ENCODE measurements around the gene MESD. TPM values are rescaled to one million over a fixed set of nuclear protein-coding genes. Genes with fewer than 3 reads are reported as not detected.

Gene MESD
- polyA plus RNA-seq (2012; ENCODE audit: low read depth, missing spikeins): 12.6 TPM

GRCh38 chr15:80989518-80990478 is at the start of gene MESD:
Gene MESD (minus strand): TSS chr15:80989819. CDS start chr15:80989791, 28 bp downstream.
- peak; percentile 92 for DNase-seq (ENCODE audit: insufficient read length, low spot score)
- peak; percentile 96 for TF ChIP-seq POLR2A (IDR thresholded peaks at IDR 0.05; ENCODE audit: low read depth, low read length)
- TF ChIP-seq PAX5 (IDR thresholded peaks at IDR 0.05; ENCODE audit: insufficient read depth, low read length, severe bottlenecking): no peak
- peak; percentile 90 for TF ChIP-seq TAF1 (IDR thresholded peaks at IDR 0.05; ENCODE audit: low read depth, low read length)
- peak; percentile 92 for TF ChIP-seq POLR2AphosphoS5 (IDR thresholded peaks at IDR 0.05; ENCODE audit: low read depth, low read length)
- peak; percentile 60; the same call in 1 of the 2 replicates for TF ChIP-seq POU2F2 (IDR thresholded peaks at IDR 0.05; ENCODE audit: low read depth, low read length)
- no peak for TF ChIP-seq SPI1 (IDR thresholded peaks at IDR 0.05; ENCODE audit: low read depth, low read length)
- FAIRE-seq: peak; percentile 96

GRCh38 chr15:81038975-81039607 is 49.5 kb upstream of the MESD start:
- FAIRE-seq: peak; percentile 74
- TF ChIP-seq POLR2AphosphoS5 (IDR thresholded peaks at IDR 0.05; ENCODE audit: low read depth, low read length): no peak
- TF ChIP-seq TAF1 (IDR thresholded peaks at IDR 0.05; ENCODE audit: low read depth, low read length): no peak
- TF ChIP-seq POLR2A (IDR thresholded peaks at IDR 0.05; ENCODE audit: low read depth, low read length): no peak
- TF ChIP-seq PAX5 (IDR thresholded peaks at IDR 0.05; ENCODE audit: insufficient read depth, low read length, severe bottlenecking): no peak
- no peak for TF ChIP-seq POU2F2 (IDR thresholded peaks at IDR 0.05; ENCODE audit: low read depth, low read length)
- no peak for TF ChIP-seq SPI1 (IDR thresholded peaks at IDR 0.05; ENCODE audit: low read depth, low read length)

GRCh38 chr15:81037952-81038743 is 48.5 kb upstream of the MESD start:
- DNase-seq (ENCODE audit: insufficient read length, low spot score) (no peak), FAIRE-seq (no peak)
- TF ChIP-seq PAX5 (IDR thresholded peaks at IDR 0.05; ENCODE audit: insufficient read depth, low read length, severe bottlenecking) (no peak), POU2F2 (IDR thresholded peaks at IDR 0.05; ENCODE audit: low read depth, low read length) (no peak), POLR2A (IDR thresholded peaks at IDR 0.05; ENCODE audit: low read depth, low read length) (no peak), POLR2AphosphoS5 (IDR thresholded peaks at IDR 0.05; ENCODE audit: low read depth, low read length) (no peak), TAF1 (IDR thresholded peaks at IDR 0.05; ENCODE audit: low read depth, low read length) (no peak), SPI1 (IDR thresholded peaks at IDR 0.05; ENCODE audit: low read depth, low read length) (no peak)

More at GRCh38 chr15:81038975-81039607, 49.5 kb upstream of the MESD start:
- no peak for DNase-seq (ENCODE audit: insufficient read length, low spot score)

- DNase-seq (ENCODE audit: insufficient read length, low spot score) (no peak), FAIRE-seq (no peak)
- TF ChIP-seq POLR2AphosphoS5 (IDR thresholded peaks at IDR 0.05; ENCODE audit: low read depth, low read length): no peak
- TF ChIP-seq PAX5 (IDR thresholded peaks at IDR 0.05; ENCODE audit: insufficient read depth, low read length, severe bottlenecking): no peak
- no peak for TF ChIP-seq TAF1 (IDR thresholded peaks at IDR 0.05; ENCODE audit: low read depth, low read length)
- no peak for TF ChIP-seq POLR2A (IDR thresholded peaks at IDR 0.05; ENCODE audit: low read depth, low read length)
- no peak for TF ChIP-seq POU2F2 (IDR thresholded peaks at IDR 0.05; ENCODE audit: low read depth, low read length)
- no peak for TF ChIP-seq SPI1 (IDR thresholded peaks at IDR 0.05; ENCODE audit: low read depth, low read length)
These were observed 43.9 kb upstream of the MESD start for GRCh38 chr15:81033508-81033907.

GRCh38 chr15:81032818-81033217 is 43.2 kb upstream of the MESD start:
- DNase-seq (ENCODE audit: insufficient read length, low spot score): no peak
- TF ChIP-seq PAX5 (IDR thresholded peaks at IDR 0.05; ENCODE audit: insufficient read depth, low read length, severe bottlenecking) (no peak), POLR2AphosphoS5 (IDR thresholded peaks at IDR 0.05; ENCODE audit: low read depth, low read length) (no peak), SPI1 (IDR thresholded peaks at IDR 0.05; ENCODE audit: low read depth, low read length) (no peak), POLR2A (IDR thresholded peaks at IDR 0.05; ENCODE audit: low read depth, low read length) (no peak), TAF1 (IDR thresholded peaks at IDR 0.05; ENCODE audit: low read depth, low read length) (no peak), POU2F2 (IDR thresholded peaks at IDR 0.05; ENCODE audit: low read depth, low read length) (no peak)

GRCh38 chr15:81032355-81032754 is 42.7 kb upstream of the MESD start:
- DNase-seq (ENCODE audit: insufficient read length, low spot score) (no peak), FAIRE-seq (no peak)
- TF ChIP-seq POU2F2 (IDR thresholded peaks at IDR 0.05; ENCODE audit: low read depth, low read length) (no peak), POLR2AphosphoS5 (IDR thresholded peaks at IDR 0.05; ENCODE audit: low read depth, low read length) (no peak), POLR2A (IDR thresholded peaks at IDR 0.05; ENCODE audit: low read depth, low read length) (no peak), PAX5 (IDR thresholded peaks at IDR 0.05; ENCODE audit: insufficient read depth, low read length, severe bottlenecking) (no peak), TAF1 (IDR thresholded peaks at IDR 0.05; ENCODE audit: low read depth, low read length) (no peak), SPI1 (IDR thresholded peaks at IDR 0.05; ENCODE audit: low read depth, low read length) (no peak)

More at GRCh38 chr15:81032818-81033217, 43.2 kb upstream of the MESD start:
- no peak for FAIRE-seq

- DNase-seq (ENCODE audit: insufficient read length, low spot score): no peak
- FAIRE-seq: no peak
- TF ChIP-seq SPI1 (IDR thresholded peaks at IDR 0.05; ENCODE audit: low read depth, low read length): no peak
- no peak for TF ChIP-seq POLR2A (IDR thresholded peaks at IDR 0.05; ENCODE audit: low read depth, low read length)
- no peak for TF ChIP-seq PAX5 (IDR thresholded peaks at IDR 0.05; ENCODE audit: insufficient read depth, low read length, severe bottlenecking)
- TF ChIP-seq POU2F2 (IDR thresholded peaks at IDR 0.05; ENCODE audit: low read depth, low read length): no peak
- no peak for TF ChIP-seq POLR2AphosphoS5 (IDR thresholded peaks at IDR 0.05; ENCODE audit: low read depth, low read length)
- no peak for TF ChIP-seq TAF1 (IDR thresholded peaks at IDR 0.05; ENCODE audit: low read depth, low read length)
These were observed 41.6 kb upstream of the MESD start for GRCh38 chr15:81031203-81031602.

GRCh38 chr15:81030301-81030750 is 40.7 kb upstream of the MESD start:
- FAIRE-seq: no peak

More at GRCh38 chr15:81030301-81030750, 40.7 kb upstream of the MESD start:
- no peak for TF ChIP-seq SPI1 (IDR thresholded peaks at IDR 0.05; ENCODE audit: low read depth, low read length)
- TF ChIP-seq POU2F2 (IDR thresholded peaks at IDR 0.05; ENCODE audit: low read depth, low read length): no peak
- no peak for TF ChIP-seq POLR2A (IDR thresholded peaks at IDR 0.05; ENCODE audit: low read depth, low read length)
- TF ChIP-seq TAF1 (IDR thresholded peaks at IDR 0.05; ENCODE audit: low read depth, low read length): no peak
- no peak for TF ChIP-seq PAX5 (IDR thresholded peaks at IDR 0.05; ENCODE audit: insufficient read depth, low read length, severe bottlenecking)
- TF ChIP-seq POLR2AphosphoS5 (IDR thresholded peaks at IDR 0.05; ENCODE audit: low read depth, low read length): no peak
- no peak for DNase-seq (ENCODE audit: insufficient read length, low spot score)

All from GM12891 (cell line).